GM12891 (cell line): ENCODE measurements around the gene PRMT2.

Experiments
- DNase-seq: peaks from one replicate; pipeline ENCODE4 v3.0.0; 2011; ENCODE audit warnings: low spot score; ENCODE audit not compliant: insufficient read length
- FAIRE-seq: peaks from 2 replicates; lab custom pipeline; 2011; peaks lifted over from hg19 to GRCh38; lab: Jason Lieb, UNC
- PAX5 ChIP-seq: IDR thresholded peaks from 2 replicates; pipeline ENCODE4 v1.6.1; 2011; ENCODE audit warnings: low read length, moderate library complexity, mild to moderate bottlenecking; ENCODE audit not compliant: insufficient read depth, severe bottlenecking
- POLR2A ChIP-seq: IDR thresholded peaks from 2 replicates; pipeline ENCODE4 v1.6.1; 2011; ENCODE audit warnings: low read depth, low read length, control low read depth
- POLR2AphosphoS5 ChIP-seq: IDR thresholded peaks from 2 replicates; pipeline ENCODE4 v1.6.1; 2011; ENCODE audit warnings: low read depth, low read length, control low read depth
- POU2F2 ChIP-seq: IDR thresholded peaks from 2 replicates; pipeline ENCODE4 v1.6.1; 2011; ENCODE audit warnings: low read depth, mild to moderate bottlenecking, control low read depth, low read length, moderate library complexity
- SPI1 ChIP-seq: IDR thresholded peaks from 2 replicates; pipeline ENCODE4 v1.6.1; 2011; ENCODE audit warnings: low read depth, low read length, control low read depth
- TAF1 ChIP-seq: IDR thresholded peaks from 2 replicates; pipeline ENCODE4 v1.6.1; 2011; ENCODE audit warnings: low read depth, low read length, control low read depth

PRMT2 gene

DNA sequence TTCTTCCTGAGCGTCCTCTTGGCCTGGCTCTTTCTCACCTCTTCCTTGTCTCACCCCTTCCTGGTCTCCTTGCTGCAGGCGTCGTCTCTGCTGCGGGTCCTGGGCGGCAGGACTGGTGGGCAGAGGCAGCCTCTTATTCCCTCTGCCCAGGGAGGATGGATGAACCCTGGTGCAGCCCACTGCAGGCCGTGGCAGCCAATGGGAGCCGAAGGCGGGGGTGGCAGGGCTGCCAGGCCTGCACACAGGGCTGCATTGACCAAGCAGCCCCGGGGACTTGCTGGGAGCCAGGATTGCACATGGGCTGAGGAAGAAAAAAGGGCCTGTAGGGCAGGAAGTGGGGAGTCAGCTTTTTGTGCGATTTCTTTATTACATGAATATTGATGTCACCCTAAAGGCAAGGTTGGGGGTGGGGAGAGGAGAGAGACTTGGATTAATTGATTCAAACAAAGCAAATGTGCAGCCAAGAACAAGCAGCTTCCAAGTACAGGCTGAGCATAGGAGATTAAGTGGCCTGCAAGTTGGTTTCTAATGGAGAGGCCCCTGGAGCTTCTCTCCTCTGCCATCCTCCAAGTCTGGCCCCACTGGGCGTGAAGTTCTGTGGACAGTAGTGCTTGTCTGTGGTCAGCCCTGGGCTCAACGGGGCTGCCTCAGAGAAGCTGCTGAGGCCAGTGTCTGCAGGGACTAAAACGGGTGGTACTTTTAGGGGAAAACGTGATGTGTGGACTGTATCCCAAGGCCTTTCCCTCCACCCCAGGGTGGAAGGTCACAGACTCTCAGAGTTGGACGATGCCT is 30.3 kb upstream of the PRMT2 start, which contains the start of gene S100B:
S100B (minus strand) TSS at position 108 of the 792 bp plus-strand sequence. CDS start 2,667 bp downstream, outside the sequence.
- no peak for FAIRE-seq
- TF ChIP-seq POLR2AphosphoS5 (no peak), POLR2A (no peak), SPI1 (no peak), PAX5 (no peak), TAF1 (no peak), POU2F2 (no peak)
- no peak for DNase-seq

DNA sequence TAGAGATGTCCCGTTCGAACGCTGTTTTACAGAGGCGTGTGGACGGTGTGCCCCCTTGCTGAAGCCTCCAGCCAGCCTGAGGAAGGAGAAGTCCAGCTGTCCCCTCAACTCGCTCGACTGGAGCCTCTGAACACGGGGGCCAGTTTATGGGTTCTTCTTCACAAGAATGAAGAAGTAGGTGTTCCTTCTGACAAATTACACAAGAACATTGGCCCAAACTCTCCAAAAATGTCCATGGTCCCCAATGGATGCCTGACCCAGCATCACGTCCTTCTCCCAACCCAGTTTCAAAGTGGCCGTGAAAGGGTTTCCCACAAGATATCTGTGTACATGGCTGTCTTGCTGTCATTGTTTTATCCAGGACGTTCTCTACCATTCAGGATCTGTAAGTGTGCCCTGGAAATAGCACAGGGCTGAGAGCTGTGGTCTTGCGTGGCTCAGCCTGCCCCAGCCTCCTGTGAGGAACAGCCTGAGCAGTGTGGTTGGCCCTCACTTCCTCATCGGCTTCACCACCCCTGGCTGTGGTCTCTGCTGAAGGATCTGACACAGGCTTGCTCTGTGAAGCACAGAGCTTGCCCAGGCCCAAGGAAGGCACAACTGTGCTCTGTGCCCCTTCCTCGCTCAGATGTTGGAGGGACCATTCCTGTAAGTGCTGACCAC is 29.6 kb upstream of the PRMT2 start:
- FAIRE-seq (peak; percentile 94), DNase-seq (peak; percentile 65)

DNA sequence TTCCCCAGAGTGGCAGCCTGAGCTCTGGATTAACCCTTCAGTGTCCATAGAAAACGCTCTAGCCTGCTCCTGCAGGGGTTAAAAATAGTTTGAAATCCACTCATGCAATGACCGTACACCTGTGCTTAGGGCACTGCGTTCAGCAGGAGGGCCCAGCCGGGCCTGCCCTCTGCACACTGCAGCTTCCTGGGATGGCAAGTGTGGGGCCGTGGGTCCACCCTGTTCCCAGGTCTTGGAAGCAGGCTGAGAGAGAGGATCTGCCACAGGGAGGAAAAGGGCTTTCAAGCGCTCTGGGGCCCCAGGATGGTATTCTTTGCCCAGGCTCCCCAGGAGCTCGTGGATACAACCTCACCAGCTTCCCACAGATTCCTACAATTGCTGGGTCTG is 29.1 kb upstream of the PRMT2 start:
- FAIRE-seq (no peak), DNase-seq (no peak)
- TF ChIP-seq POLR2AphosphoS5 = no peak
- TF ChIP-seq SPI1 = no peak
- no peak for TF ChIP-seq POU2F2
- TF ChIP-seq POLR2A = no peak
- no peak for TF ChIP-seq TAF1
- no peak for TF ChIP-seq PAX5

More for the DNA sequence above, 29.6 kb upstream of the PRMT2 start:
- TF ChIP-seq SPI1 (peak; percentile 92), POLR2AphosphoS5 (no peak)

DNA sequence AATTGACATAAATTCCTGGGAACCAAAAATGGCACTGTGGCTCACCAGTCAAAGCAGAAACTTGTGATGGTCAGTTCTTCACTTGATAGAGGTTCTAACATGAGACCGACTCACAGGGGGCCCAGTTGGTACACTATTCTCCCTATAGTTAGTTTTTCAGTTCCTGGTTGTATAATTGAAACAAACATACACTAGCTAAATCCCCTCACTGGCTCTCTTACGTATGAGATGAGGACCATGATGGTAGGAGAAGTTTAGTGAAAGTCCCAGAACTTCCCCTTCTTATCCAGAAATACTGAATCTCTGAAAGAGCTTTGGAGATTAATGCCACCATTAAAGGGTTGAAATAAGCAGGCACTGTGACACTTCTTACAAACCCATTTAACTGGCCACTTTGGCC is 27.8 kb upstream of the PRMT2 start:
- TF ChIP-seq SPI1 (peak; percentile 47; the same call in 1 of the 2 replicates), TAF1 (no peak)
- no peak for DNase-seq
- FAIRE-seq = peak; percentile 9

DNA sequence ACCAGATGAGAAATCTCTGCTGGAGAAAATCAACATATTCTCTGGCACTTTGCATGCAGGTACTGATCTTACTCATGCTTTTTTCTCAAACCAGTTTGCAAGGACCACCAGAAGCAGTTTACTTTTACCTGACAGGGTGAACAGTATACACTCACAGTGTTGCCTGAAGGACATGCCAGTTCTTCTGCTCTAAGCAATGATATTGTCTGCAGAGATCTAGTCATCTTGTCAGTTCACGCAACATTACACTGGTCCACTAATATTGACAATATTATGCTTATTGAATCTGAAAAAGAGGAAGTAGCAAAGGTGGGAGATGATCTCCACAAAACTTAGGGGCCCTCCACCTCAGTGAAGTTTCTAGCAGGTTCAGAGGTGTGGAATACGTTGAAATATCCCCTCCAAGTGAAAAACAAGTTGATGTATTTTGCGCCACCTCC is 26.8 kb upstream of the PRMT2 start:
- FAIRE-seq (peak; percentile 86), DNase-seq (no peak)

DNA sequence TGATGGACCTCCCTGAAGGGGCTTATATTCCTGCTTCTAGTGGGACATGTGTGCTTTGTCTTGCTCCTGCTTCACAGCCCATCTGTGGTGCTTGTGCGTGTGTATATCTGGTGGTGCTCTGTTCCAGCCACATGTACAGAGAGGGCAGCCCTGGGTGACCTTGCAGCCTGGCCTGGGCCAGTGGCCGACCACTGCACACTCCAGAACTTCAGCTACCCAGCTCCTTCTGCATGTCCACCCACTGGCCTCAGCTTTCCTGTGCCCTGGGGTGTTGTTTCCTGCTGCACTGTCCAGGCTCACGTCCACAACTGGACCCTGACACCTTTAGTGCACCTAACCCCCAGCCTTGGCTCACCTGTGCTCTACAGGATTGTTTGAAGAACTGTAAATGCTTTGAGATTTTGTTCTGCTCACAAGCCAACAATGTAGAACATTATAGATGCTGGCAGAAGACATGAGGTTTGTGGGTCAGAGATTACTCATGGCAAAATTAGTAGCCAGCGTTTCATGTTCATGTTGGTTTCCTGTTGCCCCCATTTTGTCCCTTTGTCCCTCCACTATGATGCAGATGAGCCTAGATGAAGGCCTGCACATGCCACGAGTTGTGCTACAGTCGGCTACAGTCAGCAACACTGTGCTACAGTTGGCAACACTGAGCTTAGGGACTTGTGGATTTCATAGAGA is 25.3 kb upstream of the PRMT2 start:
- no peak for DNase-seq
- TF ChIP-seq TAF1 (no peak), POLR2A (no peak), POLR2AphosphoS5 (no peak), PAX5 (no peak), SPI1 (no peak), POU2F2 (no peak)

More for the DNA sequence above, 26.8 kb upstream of the PRMT2 start:
- no peak for TF ChIP-seq POLR2AphosphoS5
- no peak for TF ChIP-seq POLR2A
- TF ChIP-seq PAX5 = no peak
- TF ChIP-seq TAF1 = no peak
- peak; percentile 94 for TF ChIP-seq SPI1
- peak; percentile 94 for TF ChIP-seq POU2F2

DNA sequence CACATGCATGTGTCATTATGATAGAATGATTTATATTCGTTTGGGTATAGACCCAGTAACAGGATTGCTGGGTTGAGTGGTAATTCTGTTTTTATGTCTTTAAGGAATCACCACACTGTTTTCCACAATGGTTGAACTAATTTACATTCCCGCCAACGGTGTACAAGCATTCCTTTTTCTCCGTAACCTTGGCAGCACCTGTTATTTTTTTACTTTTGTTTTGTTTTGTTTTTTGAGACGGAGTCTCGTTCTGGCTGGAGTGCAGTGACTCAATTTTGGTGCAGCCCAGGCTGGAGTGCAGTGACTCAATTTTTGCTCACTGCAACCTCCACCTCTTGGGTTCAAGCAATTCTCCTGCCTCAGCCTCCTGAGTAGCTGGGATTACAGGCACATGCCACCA is 22.1 kb upstream of the PRMT2 start:
- TF ChIP-seq SPI1 (no peak), PAX5 (no peak), POU2F2 (no peak), POLR2A (no peak), TAF1 (no peak), POLR2AphosphoS5 (no peak)
- no peak for FAIRE-seq
- no peak for DNase-seq

More for the DNA sequence above, 25.3 kb upstream of the PRMT2 start:
- peak; percentile 5 for FAIRE-seq

DNA sequence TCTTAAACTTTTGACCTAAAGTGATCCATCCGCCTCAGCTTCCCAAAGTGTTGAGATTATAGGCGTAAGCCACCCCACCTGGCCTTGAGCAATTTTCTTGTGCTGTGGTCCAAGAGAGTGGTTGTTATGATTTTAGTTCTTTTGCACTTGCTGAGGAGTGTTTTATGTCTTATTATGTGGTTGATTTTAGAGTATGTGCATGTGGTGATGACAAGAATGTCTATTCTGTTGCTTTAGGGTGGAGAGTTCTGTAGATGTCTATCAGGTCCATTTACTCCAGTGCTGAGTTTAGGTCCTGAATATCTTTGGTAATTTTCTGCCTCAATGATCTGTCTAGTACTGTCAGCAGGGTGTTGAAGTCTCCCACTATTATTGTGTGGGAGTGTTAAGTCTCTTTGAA is 19.4 kb upstream of the PRMT2 start:
- FAIRE-seq = no peak
- no peak for TF ChIP-seq POLR2A
- TF ChIP-seq PAX5 = no peak
- no peak for TF ChIP-seq TAF1
- no peak for TF ChIP-seq SPI1
- no peak for DNase-seq

DNA sequence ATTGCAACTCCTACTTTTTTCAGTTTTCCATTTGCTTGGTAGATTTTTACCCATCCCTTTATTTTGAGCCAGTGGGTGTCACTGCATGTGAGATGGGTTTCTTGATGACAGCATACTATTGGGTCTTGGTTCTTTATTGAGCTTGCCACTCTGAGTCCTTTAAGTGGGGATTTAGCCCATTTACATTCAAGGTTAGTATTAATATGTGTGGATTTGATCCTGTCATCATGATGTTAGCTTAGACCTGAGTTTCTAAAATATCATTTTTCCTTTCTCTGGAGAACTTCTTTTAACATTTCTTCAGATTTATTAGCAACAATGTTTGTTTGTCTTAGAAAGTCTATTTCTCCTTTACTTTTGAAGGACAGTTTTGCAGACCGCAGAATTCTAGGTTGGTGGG is 18.8 kb upstream of the PRMT2 start:
- no peak for TF ChIP-seq POLR2AphosphoS5
- TF ChIP-seq SPI1 = no peak
- TF ChIP-seq POU2F2 = no peak
- no peak for TF ChIP-seq TAF1
- TF ChIP-seq PAX5 = no peak
- TF ChIP-seq POLR2A = no peak
- DNase-seq (no peak), FAIRE-seq (no peak)
